HepG2 (cell line): ENCODE results near the gene GPN2. TPM values are rescaled to one million over a fixed set of nuclear protein-coding genes. Genes with fewer than 3 reads are reported as not detected.

Experiments used
- CBX1 ChIP-seq: IDR thresholded peaks from one replicate; pipeline ENCODE4 v1.6.1; 2016; ENCODE audit warnings: antibody characterized with exemption, low read depth
- FLYWCH1 ChIP-seq: sonication (generic); formaldehyde crosslinking; IDR thresholded peaks from 2 replicates; pipeline ENCODE4 v1.8.1; 2023; ENCODE audit warnings: mild to moderate bottlenecking, missing genetic modification reagents
- FOXC1 ChIP-seq: sonication (generic); formaldehyde crosslinking; IDR thresholded peaks from 2 replicates; pipeline ENCODE4 v1.8.0; 2022; ENCODE audit warnings: mild to moderate bottlenecking, missing genetic modification reagents, borderline replicate concordance
- FOXK2 ChIP-seq: fragments of 450-650 bp; IDR thresholded peaks from 2 replicates; pipeline ENCODE4 v1.6.1; 2016
- GATAD2A ChIP-seq: IDR thresholded peaks from 2 replicates; pipeline ENCODE4 v1.6.1; 2016
- KDM3A ChIP-seq: IDR thresholded peaks from 2 replicates; pipeline ENCODE4 v1.6.1; 2018; ENCODE audit warnings: low read depth, missing compliant biosample characterization
- KLF11 ChIP-seq: IDR thresholded peaks from 2 replicates; pipeline ENCODE4 v1.6.1; 2016; ENCODE audit warnings: missing compliant biosample characterization
- MEIS2 ChIP-seq: sonication (generic); formaldehyde crosslinking; IDR thresholded peaks from 2 replicates; pipeline ENCODE4 v1.9.0; 2021; ENCODE audit warnings: mild to moderate bottlenecking, missing genetic modification reagents
- NFE2 ChIP-seq: sonication (generic); formaldehyde crosslinking; IDR thresholded peaks from 2 replicates; pipeline ENCODE4 v1.4.0; 2020; ENCODE audit warnings: missing genetic modification reagents
- STAT5B ChIP-seq: sonication (generic); formaldehyde crosslinking; IDR thresholded peaks from 2 replicates; pipeline ENCODE4 v1.4.0; 2020; ENCODE audit warnings: missing genetic modification reagents
- ZBTB46 ChIP-seq: sonication (generic); formaldehyde crosslinking; IDR thresholded peaks from 2 replicates; pipeline ENCODE4 v1.4.0; 2020; ENCODE audit warnings: mild to moderate bottlenecking, missing genetic modification reagents, borderline replicate concordance
- ZFP36L2 ChIP-seq: sonication (generic); formaldehyde crosslinking; IDR thresholded peaks from 2 replicates; pipeline ENCODE4 v1.4.0; 2020; ENCODE audit warnings: missing genetic modification reagents
- ZFP82 ChIP-seq: sonication (generic); formaldehyde crosslinking; IDR thresholded peaks from 2 replicates; pipeline ENCODE4 v1.5.1; 2020; ENCODE audit warnings: mild to moderate bottlenecking, missing genetic modification reagents, borderline replicate concordance
- ZNF20 ChIP-seq: sonication (generic); formaldehyde crosslinking; IDR thresholded peaks from 2 replicates; pipeline ENCODE4 v1.4.0; 2020; ENCODE audit warnings: mild to moderate bottlenecking, moderate library complexity, missing genetic modification reagents
- ZNF331 ChIP-seq: sonication (generic); formaldehyde crosslinking; IDR thresholded peaks from 2 replicates; pipeline ENCODE4 v1.4.0; 2020; ENCODE audit warnings: missing genetic modification reagents
- ZNF33A ChIP-seq: sonication (generic); formaldehyde crosslinking; IDR thresholded peaks from 2 replicates; pipeline ENCODE4 v1.5.1; 2020; ENCODE audit warnings: missing genetic modification reagents, mild to moderate bottlenecking, moderate library complexity, borderline replicate concordance
- ZNF609 ChIP-seq: sonication (generic); formaldehyde crosslinking; IDR thresholded peaks from 2 replicates; pipeline ENCODE4 v1.4.0; 2020; ENCODE audit warnings: mild to moderate bottlenecking, missing genetic modification reagents, borderline replicate concordance
- ZNF616 ChIP-seq: sonication (generic); formaldehyde crosslinking; IDR thresholded peaks from 2 replicates; pipeline ENCODE4 v1.5.0; 2020; ENCODE audit warnings: low read depth, mild to moderate bottlenecking, missing genetic modification reagents
- ZNF660 ChIP-seq: sonication (generic); formaldehyde crosslinking; IDR thresholded peaks from 2 replicates; pipeline ENCODE4 v1.5.1; 2020; ENCODE audit warnings: mild to moderate bottlenecking, low read depth, missing genetic modification reagents, borderline replicate concordance
- ZNF788 ChIP-seq: sonication (generic); formaldehyde crosslinking; IDR thresholded peaks from 2 replicates; pipeline ENCODE4 v1.5.0; 2020; ENCODE audit warnings: mild to moderate bottlenecking, missing genetic modification reagents, borderline replicate concordance
- polyA plus RNA-seq, 8 experiments: library from polyadenylated mRNA; depleted of rRNA in 3 of 8; stranded (reverse) in 7 of 8; unstranded in 1 of 8; fragments of >200 nt; fragmentation: Illumina TruSeq in 4 of 8; extraction: Trizol in 4 of 8; gene quantifications; 2 replicates each; pipeline versions ENCODE4 v1.2.1 to v1.2.3, GENCODE V29; 2011 to 2016; ENCODE audit warnings: low read depth in 4 of 8, missing spikeins in 1 of 8, mixed read lengths in 1 of 8; ENCODE audit not compliant: insufficient read depth in 1 of 8
- total RNA-seq, 5 experiments: library from RNA; depleted of rRNA; stranded (reverse); fragments of >200 nt; fragmentation: Illumina TruSeq; extraction: Trizol; gene quantifications; 2 replicates each; pipeline ENCODE4 v1.2.3, GENCODE V29; 2016; ENCODE audit warnings: low read depth in 1 of 5
- TF ChIP-seq, protein P1 (sequence below): sonication (generic); formaldehyde crosslinking; IDR thresholded peaks from 2 replicates; pipeline ENCODE4 v1.4.0; 2020; ENCODE audit warnings: missing genetic modification reagents, borderline replicate concordance

GPN2 gene
- total and polyA plus RNA-seq, 2 of the 13 experiments (the other 11 are each of a cell fraction or from before 2014, with no cell fraction given), result 19.3 to 38.9 TPM

GRCh38 chr1:26831546-26832248, 58.4 kb downstream of the GPN2 start (continued):
- TF ChIP-seq ZBTB46 (CRISPR knock-in tag) (no peak), FOXK2 (peak; percentile 94), ZNF616 (CRISPR knock-in tag) (no peak), CBX1 (no peak), ZNF660 (no peak), ZFP36L2 (CRISPR knock-in tag) (no peak), ZFP82 (no peak), ZNF331 (peak; percentile 78), FOXC1 (CRISPR knock-in tag) (no peak), ZNF33A (no peak), MEIS2 (0 out of 2 replicates have a peak, but pooled peaks have one; percentile 18), ZNF609 (CRISPR knock-in tag) (peak; percentile 87), KDM3A (CRISPR knock-in tag) (no peak; the same call in 1 of the 2 replicates), NFE2 (CRISPR knock-in tag) (no peak), FLYWCH1 (CRISPR knock-in tag) (no peak), KLF11 (CRISPR knock-in tag) (no peak), STAT5B (CRISPR knock-in tag) (no peak), ZNF788 (no peak), GATAD2A (CRISPR knock-in tag) (peak; percentile 96), ZNF20 (CRISPR knock-in tag) (no peak)
- TF ChIP-seq, protein P1, sequence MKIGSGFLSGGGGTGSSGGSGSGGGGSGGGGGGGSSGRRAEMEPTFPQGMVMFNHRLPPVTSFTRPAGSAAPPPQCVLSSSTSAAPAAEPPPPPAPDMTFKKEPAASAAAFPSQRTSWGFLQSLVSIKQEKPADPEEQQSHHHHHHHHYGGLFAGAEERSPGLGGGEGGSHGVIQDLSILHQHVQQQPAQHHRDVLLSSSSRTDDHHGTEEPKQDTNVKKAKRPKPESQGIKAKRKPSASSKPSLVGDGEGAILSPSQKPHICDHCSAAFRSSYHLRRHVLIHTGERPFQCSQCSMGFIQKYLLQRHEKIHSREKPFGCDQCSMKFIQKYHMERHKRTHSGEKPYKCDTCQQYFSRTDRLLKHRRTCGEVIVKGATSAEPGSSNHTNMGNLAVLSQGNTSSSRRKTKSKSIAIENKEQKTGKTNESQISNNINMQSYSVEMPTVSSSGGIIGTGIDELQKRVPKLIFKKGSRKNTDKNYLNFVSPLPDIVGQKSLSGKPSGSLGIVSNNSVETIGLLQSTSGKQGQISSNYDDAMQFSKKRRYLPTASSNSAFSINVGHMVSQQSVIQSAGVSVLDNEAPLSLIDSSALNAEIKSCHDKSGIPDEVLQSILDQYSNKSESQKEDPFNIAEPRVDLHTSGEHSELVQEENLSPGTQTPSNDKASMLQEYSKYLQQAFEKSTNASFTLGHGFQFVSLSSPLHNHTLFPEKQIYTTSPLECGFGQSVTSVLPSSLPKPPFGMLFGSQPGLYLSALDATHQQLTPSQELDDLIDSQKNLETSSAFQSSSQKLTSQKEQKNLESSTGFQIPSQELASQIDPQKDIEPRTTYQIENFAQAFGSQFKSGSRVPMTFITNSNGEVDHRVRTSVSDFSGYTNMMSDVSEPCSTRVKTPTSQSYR (CRISPR knock-in tag), result peak; percentile 100
